ENCODE data around the gene RRAGD.

Gene RRAGD

DNA sequence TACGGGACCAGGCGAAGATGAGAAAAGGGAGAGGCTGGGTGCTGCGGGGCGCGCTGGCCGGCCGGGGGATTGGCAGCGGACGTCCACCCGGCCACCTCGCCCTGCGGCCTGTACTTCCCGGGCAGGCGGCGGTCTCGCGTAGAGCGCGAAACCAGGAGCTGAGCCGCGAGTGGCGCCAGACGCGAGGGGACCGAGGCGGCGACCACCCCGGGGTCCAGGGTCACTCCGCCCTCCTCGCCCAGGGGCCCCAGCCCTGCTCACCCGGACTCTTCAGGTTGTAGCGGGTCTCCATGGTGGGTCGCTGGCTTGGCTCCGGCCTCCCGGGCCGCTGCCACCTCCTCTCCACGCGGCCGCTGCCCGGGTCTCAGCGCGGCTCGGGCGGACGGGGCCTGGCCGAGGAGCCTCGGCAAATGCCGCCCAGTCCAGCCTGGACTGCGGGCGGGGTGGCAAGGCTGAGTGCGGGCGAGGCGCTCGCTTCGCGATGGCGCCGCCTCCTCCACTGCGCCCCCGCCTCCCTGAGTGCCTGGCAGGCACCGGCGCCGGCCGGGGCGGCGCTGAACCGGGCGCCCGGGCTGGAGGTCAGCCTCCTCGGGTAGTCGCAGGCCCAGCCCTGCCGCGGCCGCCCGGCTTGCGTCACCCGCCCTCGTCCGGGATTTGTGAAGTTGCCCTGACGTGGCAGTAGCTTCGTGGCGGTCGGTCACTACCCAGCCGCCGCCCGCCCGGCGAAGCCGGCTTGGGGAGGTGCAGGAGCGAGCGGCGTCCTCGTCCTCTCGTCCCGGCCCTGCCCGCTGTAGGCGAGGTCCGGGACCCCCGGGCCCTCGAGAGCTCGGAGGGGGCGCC lies 59.6 kb downstream of the RRAGD start, which contains the start of gene UBE2J1:
UBE2J1 (minus strand) TSS at position 445 of the 840 bp plus-strand sequence; CDS start at position 292, 153 bp downstream.
- no peaks in the 10 kb centered on the region for H3K9me2 ChIP-seq (replicated peaks; ENCODE audit: insufficient read depth, low read length)
- H3K36me3 ChIP-seq (ENCODE audit: low read length): peaks cover 23% of the 10 kb centered on the region
- peaks cover 69% of the 10 kb centered on the region for H3K79me2 ChIP-seq (ENCODE audit: insufficient read depth, low read length)
- H3K4me3 ChIP-seq (ENCODE audit: insufficient read depth, low read length, poor library complexity, severe bottlenecking): peak within 1 kb of the TSS; percentile 96
- peak within 1 kb of the TSS; percentile 100 for H3K4me2 ChIP-seq (ENCODE audit: low read depth, low read length, poor library complexity, severe bottlenecking)
- peak within 1 kb of the TSS; percentile 100 for H3K27ac ChIP-seq (ENCODE audit: low read depth, low read length)
- H4K20me1 ChIP-seq (ENCODE audit: low read depth, low read length): peaks cover 22% of the 10 kb centered on the region
- H3F3A ChIP-seq (ENCODE audit: insufficient read depth): peaks cover 65% of the 10 kb centered on the region
- no peaks in the 10 kb centered on the region for H3K9me3 ChIP-seq (ENCODE audit: insufficient read depth, low read length)
- H3K27me3 ChIP-seq (ENCODE audit: low read length): no peaks in the 10 kb centered on the region
- peak within 1 kb of the TSS; percentile 97 for H3K9ac ChIP-seq (ENCODE audit: low read length)
- no peak within 1 kb of the TSS for H2AFZ ChIP-seq (ENCODE audit: low read depth, low read length, severe bottlenecking)
- TF ChIP-seq, protein P1, sequence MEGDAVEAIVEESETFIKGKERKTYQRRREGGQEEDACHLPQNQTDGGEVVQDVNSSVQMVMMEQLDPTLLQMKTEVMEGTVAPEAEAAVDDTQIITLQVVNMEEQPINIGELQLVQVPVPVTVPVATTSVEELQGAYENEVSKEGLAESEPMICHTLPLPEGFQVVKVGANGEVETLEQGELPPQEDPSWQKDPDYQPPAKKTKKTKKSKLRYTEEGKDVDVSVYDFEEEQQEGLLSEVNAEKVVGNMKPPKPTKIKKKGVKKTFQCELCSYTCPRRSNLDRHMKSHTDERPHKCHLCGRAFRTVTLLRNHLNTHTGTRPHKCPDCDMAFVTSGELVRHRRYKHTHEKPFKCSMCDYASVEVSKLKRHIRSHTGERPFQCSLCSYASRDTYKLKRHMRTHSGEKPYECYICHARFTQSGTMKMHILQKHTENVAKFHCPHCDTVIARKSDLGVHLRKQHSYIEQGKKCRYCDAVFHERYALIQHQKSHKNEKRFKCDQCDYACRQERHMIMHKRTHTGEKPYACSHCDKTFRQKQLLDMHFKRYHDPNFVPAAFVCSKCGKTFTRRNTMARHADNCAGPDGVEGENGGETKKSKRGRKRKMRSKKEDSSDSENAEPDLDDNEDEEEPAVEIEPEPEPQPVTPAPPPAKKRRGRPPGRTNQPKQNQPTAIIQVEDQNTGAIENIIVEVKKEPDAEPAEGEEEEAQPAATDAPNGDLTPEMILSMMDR (IDR thresholded peaks at IDR 0.05; ENCODE audit: insufficient read depth, low read length, poor library complexity, severe bottlenecking): no peak
- no peak for TF ChIP-seq EZH2phosphoT487 (conservative IDR thresholded peaks at IDR 0.05; ENCODE audit: low read length)

GRCh38 chr6:89351671-89352277 lies 60.3 kb downstream of the RRAGD start:
- Histone ChIP-seq H3K4me3 (ENCODE audit: insufficient read depth, low read length, poor library complexity, severe bottlenecking) (peak overlapping the region; percentile 96), H3K27ac (ENCODE audit: low read depth, low read length) (peak overlapping the region; percentile 100), H4K20me1 (ENCODE audit: low read depth, low read length) (peaks cover 30% of the 10 kb centered on the region), H3K27me3 (ENCODE audit: low read length) (no peaks in the 10 kb centered on the region), H3F3A (ENCODE audit: insufficient read depth) (peaks cover 66% of the 10 kb centered on the region), H3K9ac (ENCODE audit: low read length) (peak overlapping the region; percentile 97), H3K4me2 (ENCODE audit: low read depth, low read length, poor library complexity, severe bottlenecking) (peak overlapping the region; percentile 100), H2AFZ (ENCODE audit: low read depth, low read length, severe bottlenecking) (no peak overlapping the region), H3K9me3 (ENCODE audit: insufficient read depth, low read length) (no peaks in the 10 kb centered on the region), H3K79me2 (ENCODE audit: insufficient read depth, low read length) (peaks cover 76% of the 10 kb centered on the region), H3K36me3 (ENCODE audit: low read length) (peaks cover 26% of the 10 kb centered on the region), H3K9me2 (replicated peaks; ENCODE audit: insufficient read depth, low read length) (no peaks in the 10 kb centered on the region)
- TF ChIP-seq, protein P1 (IDR thresholded peaks at IDR 0.05; ENCODE audit: insufficient read depth, low read length, poor library complexity, severe bottlenecking): no peak
- TF ChIP-seq EZH2phosphoT487 (conservative IDR thresholded peaks at IDR 0.05; ENCODE audit: low read length): no peak

GRCh38 chr6:89350281-89350966 lies 61.6 kb downstream of the RRAGD start:
- Histone ChIP-seq H3K27me3 (ENCODE audit: low read length) (no peaks in the 10 kb centered on the region), H3K4me3 (ENCODE audit: insufficient read depth, low read length, poor library complexity, severe bottlenecking) (peak overlapping the region; percentile 96), H3K79me2 (ENCODE audit: insufficient read depth, low read length) (peaks cover 89% of the 10 kb centered on the region), H3F3A (ENCODE audit: insufficient read depth) (peaks cover 53% of the 10 kb centered on the region), H3K9me2 (replicated peaks; ENCODE audit: insufficient read depth, low read length) (no peaks in the 10 kb centered on the region), H3K4me2 (ENCODE audit: low read depth, low read length, poor library complexity, severe bottlenecking) (peak overlapping the region; percentile 100), H3K9ac (ENCODE audit: low read length) (peak overlapping the region; percentile 97), H3K9me3 (ENCODE audit: insufficient read depth, low read length) (no peaks in the 10 kb centered on the region), H3K36me3 (ENCODE audit: low read length) (peaks cover 26% of the 10 kb centered on the region), H3K27ac (ENCODE audit: low read depth, low read length) (peak overlapping the region; percentile 100), H4K20me1 (ENCODE audit: low read depth, low read length) (peaks cover 38% of the 10 kb centered on the region), H2AFZ (ENCODE audit: low read depth, low read length, severe bottlenecking) (no peak overlapping the region)
- TF ChIP-seq EZH2phosphoT487 (conservative IDR thresholded peaks at IDR 0.05; ENCODE audit: low read length): no peak
- TF ChIP-seq, protein P1 (IDR thresholded peaks at IDR 0.05; ENCODE audit: insufficient read depth, low read length, poor library complexity, severe bottlenecking): no peak
